GM19452 (cell line): ENCODE data around the gene RAPGEF3.

Experiments
- ATAC-seq: cut with Tn5 transposase; IDR thresholded peaks from one replicate; pipeline ENCODE4 v1.9.1; 2021; ENCODE audit not compliant: unreplicated experiment

Gene RAPGEF3

GRCh38 chr12:47744778-47745436 is 13.8 kb downstream of the RAPGEF3 start:
- ATAC-seq = no peak

GRCh38 chr12:47744005-47744651 is 14.6 kb downstream of the RAPGEF3 start:
- no peak for ATAC-seq

- no peak for ATAC-seq
Measured at GRCh38 chr12:47743311-47743860, 15.3 kb downstream of the RAPGEF3 start.

DNA sequence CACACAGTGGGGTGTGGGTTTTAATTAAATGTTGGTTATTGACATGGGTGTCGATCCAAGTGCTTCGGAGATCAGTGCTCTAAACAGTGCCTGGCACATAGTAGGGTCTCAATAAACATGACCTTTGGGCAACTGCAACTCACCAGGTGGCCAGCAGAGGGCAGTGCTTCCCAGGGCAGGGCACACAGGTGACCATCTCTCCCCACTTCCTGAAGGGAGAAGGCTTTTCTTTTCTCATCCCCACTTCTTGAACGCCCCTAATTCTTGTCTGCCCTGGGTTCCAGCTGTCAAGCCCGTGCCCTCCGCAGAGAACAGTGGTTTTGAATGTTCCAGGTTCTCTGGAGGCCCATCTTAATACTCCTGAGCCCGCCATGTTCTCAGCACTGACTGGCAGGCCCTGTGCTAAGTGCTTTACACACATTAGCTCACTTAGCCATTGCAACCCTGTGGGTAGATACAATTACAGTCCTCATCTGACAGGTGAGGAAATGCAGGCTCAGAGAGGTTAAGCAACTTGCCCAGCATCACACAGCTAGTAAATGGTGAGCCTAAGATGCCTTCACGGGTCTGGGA is 16.3 kb downstream of the RAPGEF3 start:
- ATAC-seq = no peak

- ATAC-seq = no peak
Measured at GRCh38 chr12:47741340-47741703, 17.4 kb downstream of the RAPGEF3 start.

DNA sequence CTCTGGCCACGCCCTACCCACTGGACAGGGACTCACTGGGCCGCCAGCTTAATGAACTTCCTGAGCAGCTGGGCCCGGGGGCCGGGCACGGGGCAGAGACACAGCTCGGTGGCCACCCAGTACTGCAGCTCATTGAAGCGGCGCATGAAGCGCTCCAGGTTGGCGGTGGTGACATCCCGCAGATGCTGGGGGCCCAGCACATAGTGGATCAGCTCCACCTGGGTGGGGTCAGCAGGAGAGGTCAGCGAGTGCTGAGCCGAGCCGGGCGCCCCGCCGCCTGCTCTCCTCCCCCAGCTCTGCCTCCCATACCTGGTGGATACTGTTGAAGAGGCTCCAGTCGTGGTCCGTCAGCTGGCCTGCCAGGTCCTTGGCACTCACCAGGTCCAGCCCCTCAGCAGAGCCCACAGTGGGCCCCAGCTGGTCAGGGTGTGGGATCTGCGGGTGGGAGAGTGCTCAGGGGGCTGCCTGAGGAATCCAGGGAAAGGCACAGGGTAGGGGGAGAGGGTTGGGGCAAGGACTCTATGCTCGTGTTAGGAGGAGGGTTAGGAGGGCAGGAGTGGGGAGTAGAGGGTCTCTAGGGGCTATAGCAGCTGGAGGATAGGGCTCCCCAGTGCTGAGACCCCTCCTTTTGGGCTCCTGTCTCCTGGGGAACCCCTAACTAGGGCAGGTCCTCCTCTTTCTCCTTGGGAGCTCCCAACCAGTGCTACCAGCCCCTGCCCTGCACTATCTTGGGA is 17.9 kb downstream of the RAPGEF3 start:
- ATAC-seq = no peak

- no peak for ATAC-seq
Measured at GRCh38 chr12:47739979-47740378, 18.7 kb downstream of the RAPGEF3 start.

GRCh38 chr12:47739297-47739696 is 19.4 kb downstream of the RAPGEF3 start:
- no peak for ATAC-seq

DNA sequence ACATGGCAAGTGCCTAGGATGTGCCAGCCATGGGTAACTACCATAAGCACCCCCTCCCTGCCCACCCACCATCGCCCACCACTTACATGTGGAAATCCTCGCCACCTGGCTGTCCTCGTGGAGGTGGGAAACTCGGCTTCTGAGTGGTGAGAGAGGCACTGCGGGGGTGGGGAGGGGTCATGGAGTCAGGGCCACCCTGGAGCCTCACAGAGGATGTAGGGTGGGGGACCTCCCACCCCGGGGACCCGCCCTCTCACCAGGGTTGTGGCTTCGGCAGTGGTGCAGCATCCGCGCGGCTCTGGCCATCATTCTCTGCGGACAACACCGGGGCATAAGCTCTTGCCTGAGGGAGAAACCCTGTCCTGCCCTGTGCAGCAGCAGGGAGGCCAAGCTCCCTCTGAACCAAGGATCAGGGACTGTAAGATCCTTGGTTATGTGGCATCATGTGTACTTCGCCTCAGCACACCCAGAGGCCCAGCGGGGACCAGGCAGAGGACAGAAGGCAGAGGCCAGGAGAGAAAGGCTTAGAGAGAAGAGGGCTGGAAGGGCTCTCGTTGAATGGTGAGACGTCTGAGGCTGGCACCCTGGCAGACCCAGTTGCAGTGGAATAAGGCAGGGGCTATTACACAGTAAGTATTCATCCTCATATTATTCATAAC is 20.6 kb downstream of the RAPGEF3 start:
- no peak for ATAC-seq

DNA sequence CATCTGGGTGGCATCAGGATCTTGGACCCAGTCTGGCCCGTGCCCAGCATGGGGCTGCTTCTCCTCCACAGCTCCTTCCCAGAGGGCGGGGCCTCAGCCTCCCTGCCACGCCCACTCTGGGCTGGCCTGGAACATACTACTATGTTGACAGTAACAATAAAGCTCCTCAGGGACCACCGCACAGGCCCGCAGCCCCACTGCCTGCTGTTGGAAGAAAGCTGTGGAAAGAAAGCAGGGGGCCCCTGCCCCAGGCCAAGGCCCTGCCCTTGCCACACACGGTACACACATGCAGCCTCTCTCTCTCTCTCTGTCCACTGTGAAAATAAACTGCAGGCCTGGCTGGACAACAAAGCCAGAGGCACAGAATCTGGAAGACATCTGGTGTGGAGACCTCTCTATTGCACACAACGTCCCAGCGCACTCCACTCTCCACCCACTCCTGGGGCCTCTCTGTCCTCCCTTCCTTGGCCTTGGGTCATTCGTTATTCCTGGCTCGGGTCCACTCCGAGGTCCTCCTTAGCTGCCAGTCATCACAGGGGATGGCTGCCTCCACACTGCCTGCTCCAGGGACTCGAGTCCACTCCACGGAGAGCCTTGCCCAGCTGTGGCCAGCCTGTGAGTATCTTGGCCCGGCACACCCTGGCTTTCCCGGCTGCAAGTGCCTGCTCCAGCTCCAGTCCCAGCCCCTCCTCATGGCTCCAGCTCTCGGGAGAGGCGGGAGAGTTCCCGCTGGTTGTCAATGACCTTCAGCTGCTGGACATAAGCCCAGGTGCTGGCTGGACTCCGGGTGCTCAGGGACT is 21.6 kb downstream of the RAPGEF3 start:
- no peak for ATAC-seq

GRCh38 chr12:47736216-47736615 is 22.5 kb downstream of the RAPGEF3 start:
- ATAC-seq = no peak

- no peak for ATAC-seq
Measured at GRCh38 chr12:47735649-47736048, 23.0 kb downstream of the RAPGEF3 start.

GRCh38 chr12:47734725-47735480 is 23.8 kb downstream of the RAPGEF3 start:
- ATAC-seq = no peak

DNA sequence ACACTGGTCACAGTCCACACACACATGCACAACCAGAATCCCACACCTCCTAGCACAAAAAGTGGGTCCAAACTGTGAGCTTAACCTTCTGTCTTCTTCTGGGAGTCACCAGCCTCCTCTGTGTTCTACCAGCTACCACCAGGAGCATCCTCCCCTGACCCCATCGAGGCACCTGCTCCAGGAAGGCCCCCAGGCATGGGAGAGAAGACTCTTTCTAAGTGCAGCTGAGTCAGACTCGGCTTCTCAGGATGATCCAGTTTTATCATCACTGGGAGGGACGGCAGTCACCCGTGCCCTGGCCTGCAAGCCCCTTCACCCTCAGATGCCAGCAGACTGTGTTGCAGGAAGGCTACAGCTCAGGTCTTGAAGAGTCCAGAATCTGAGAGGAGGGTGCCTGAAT is 25.5 kb downstream of the RAPGEF3 start:
- ATAC-seq = no peak

DNA sequence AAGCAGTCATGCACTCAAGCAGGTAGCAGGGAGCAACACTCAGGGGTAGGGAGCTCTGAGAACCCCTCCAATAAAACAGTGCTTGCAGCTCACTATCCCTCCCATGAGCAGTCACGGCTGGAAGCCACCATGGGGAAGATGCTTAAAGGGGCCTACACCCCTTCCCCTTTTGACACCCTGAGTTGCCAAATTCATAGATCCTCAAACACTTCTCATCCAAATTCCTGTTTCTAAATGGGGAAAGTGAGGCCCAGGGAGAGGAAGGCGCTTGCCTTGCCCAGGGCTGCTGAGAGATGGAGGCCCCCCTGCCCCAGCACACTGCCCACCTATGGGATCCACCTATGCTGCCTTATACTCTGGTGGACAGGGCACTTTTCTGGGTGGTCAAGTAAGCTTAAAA is 26.2 kb downstream of the RAPGEF3 start:
- no peak for ATAC-seq

DNA sequence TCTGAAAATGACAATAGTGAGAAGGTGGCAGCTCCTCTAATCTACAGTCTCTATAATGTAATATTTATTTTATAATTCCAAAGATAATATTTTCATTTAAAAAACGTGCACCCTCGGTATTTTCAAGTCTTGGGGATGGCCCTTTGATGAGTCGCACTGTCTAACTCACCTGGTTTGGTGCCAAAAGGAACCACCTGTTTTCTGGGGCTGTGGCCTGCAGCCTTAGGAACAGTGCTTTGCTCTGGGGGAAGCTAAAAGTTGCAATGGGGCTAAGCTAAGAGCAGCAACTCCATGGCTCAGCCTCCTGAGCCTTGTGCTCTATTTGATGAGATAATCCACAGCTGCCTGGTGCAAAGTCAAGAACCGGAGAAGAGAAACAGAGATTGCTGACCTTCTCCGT is 27.0 kb downstream of the RAPGEF3 start:
- ATAC-seq = no peak

DNA sequence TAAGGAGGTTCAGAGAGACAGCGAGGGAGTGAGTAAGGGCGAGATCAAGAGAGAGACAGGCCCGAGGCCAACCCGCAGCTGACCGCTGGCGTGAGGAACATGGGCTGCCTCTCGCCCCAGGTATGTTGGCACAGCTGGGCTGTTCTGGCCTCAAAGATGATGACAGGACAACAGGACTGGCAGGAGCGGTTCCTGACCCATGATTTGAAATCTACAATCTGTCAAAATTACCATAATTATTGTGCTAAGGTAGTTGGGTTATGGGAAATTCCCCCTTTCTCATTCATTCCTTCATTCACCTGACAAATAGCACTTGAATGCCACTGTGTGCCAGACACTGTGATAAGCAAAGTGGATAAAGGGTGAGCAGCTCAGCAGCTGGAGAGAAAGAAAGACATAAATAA is 28.3 kb downstream of the RAPGEF3 start:
- no peak for ATAC-seq

DNA sequence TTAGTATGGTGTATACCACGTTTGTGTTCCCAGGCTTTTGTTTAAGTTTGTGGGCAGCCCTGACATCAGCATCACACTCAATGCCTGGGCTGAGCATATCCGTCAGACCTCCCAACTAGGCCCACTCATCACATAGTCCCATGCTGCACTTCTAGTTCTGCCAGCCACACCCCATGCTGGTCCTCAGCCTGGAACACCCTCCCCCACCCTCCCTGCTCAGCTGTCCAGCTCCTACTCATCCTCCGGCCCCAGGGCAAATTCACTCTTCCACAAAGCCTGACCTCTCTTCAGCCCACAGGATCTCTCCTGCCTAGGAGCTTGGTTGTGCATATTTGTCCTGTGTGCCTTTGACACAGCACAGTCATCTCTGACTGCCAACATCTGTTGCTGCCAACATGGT is 29.4 kb downstream of the RAPGEF3 start:
- ATAC-seq = no peak

GRCh38 chr12:47725893-47726292 is 32.8 kb downstream of the RAPGEF3 start:
- no peak for ATAC-seq
